Sigmoid colon (tissue), 7 donors: Measurements from ENCODE around the gene ZNF639. TPM values are rescaled to one million over a fixed set of nuclear protein-coding genes. Genes with fewer than 3 reads are reported as not detected.

Experiments used
- DNase-seq: peaks from one replicate; pipeline ENCODE4 v3.0.0-alpha.2; 2019
- H3K27ac ChIP-seq, 4 donors: fragments of 200-600 bp; sonication (generic); one replicate each; pipeline ENCODE4 v1.5.1; 2016 to 2019; ENCODE audit warnings: mild to moderate bottlenecking in 1 of 4
- H3K27me3 ChIP-seq, 3 donors: fragments of 200-600 bp; sonication (generic); one replicate each; pipeline ENCODE4 v1.5.1; 2019; ENCODE audit warnings: mild to moderate bottlenecking in 1 of 3
- H3K36me3 ChIP-seq, 4 donors: fragments of 200-600 bp; sonication (generic); one replicate each; pipeline ENCODE4 v1.5.1; 2016 to 2019
- H3K4me1 ChIP-seq, 4 donors: fragments of 200-600 bp; sonication (generic); one replicate each; pipeline ENCODE4 v1.5.1; 2017 to 2019
- H3K4me3 ChIP-seq, 4 donors: fragments of 200-600 bp; sonication (generic); one replicate each; pipeline ENCODE4 v1.5.1; 2017 to 2019; ENCODE audit warnings: mild to moderate bottlenecking in 2 of 4, moderate library complexity in 1 of 4
- H3K9me3 ChIP-seq, 4 donors: fragments of 200-600 bp in 3 of 4; sonication (generic) in 3 of 4; one replicate each; pipeline versions ENCODE4 v1.5.1 to v1.6.1; 2013 to 2019
- CTCF ChIP-seq, 4 experiments: fragments of 450-650 bp in 3 of 4; fragments of 200-600 bp in 1 of 4; IDR thresholded peaks; one replicate each; pipeline ENCODE4 v1.5.1; 2016 to 2019; ENCODE audit warnings: antibody characterized with exemption in 4 of 4, mild to moderate bottlenecking in 3 of 4, moderate library complexity in 2 of 4
- EP300 ChIP-seq, 4 donors: sonication (generic); formaldehyde crosslinking; IDR thresholded peaks; one replicate each; pipeline ENCODE4 v1.6.1; 2017; ENCODE audit warnings: antibody characterized with exemption in 4 of 4
- POLR2A ChIP-seq, 2 donors: fragments of 450-650 bp; IDR thresholded peaks; one replicate each; pipeline ENCODE4 v1.6.1; 2016; ENCODE audit warnings: antibody characterized with exemption in 2 of 2, mild to moderate bottlenecking in 2 of 2, moderate library complexity in 2 of 2
- POLR2AphosphoS5 ChIP-seq, 4 donors: sonication (generic); formaldehyde crosslinking; IDR thresholded peaks; one replicate each; pipeline ENCODE4 v1.6.1; 2017; ENCODE audit warnings: antibody characterized with exemption in 4 of 4
- WGBS, 2 donors: extraction: QIAGEN DNeasy Blood & Tissue Kit; methylation state at CpG; one replicate each; pipeline ENCODE4 v1.1.7; 2013; 5-methylcytosine and 5-hydroxymethylcytosine counted together
- intact Hi-C: fragments of 100-400 bp; cut with DNase I; formaldehyde crosslinking; loops from one replicate; pipeline ENCODE4 v1.15.1; 2023
- polyA plus RNA-seq, 3 donors: library from polyadenylated mRNA; stranded (reverse); fragments of 200-250 nt; gene quantifications; one replicate each; pipeline ENCODE4 v1.2.3, GENCODE V29; 2013
- total RNA-seq, 4 donors: library from RNA; depleted of rRNA; stranded (reverse); fragments of >200 nt; gene quantifications; one replicate each; pipeline ENCODE4 v1.1.0, GENCODE V29; 2016
- donor health status: healthy with polysubstance abuse.
- donor health status: Bipolar disorder and iron deficiency.
- donor health status: healthy.

The ZNF639 gene
- total and polyA plus RNA-seq, 7 donors, result 16.4 to 75.9 (median 48.7) TPM

GRCh38 chr3:179278151-179278550 lies 44.7 kb upstream of the ZNF639 start:
- no peaks in the 10 kb centered on the region for H3K36me3 ChIP-seq
- WGBS, 2 donors, result 92 to 96% methylated on average over 1 of the region's 1 CpG
- no peak overlapping the region for H3K27ac ChIP-seq
- H3K4me1 ChIP-seq, result no peaks in the 10 kb centered on the region
- DNase-seq, result no peak
- H3K27me3 ChIP-seq, result no peaks in the 10 kb centered on the region
- H3K9me3 ChIP-seq, result no peaks in the 10 kb centered on the region
- intact Hi-C loops, result no loop called here
- H3K4me3 ChIP-seq, result no peak overlapping the region
- no peak for TF ChIP-seq CTCF (IDR thresholded peaks at IDR 0.05)
- no peak for TF ChIP-seq POLR2A (IDR thresholded peaks at IDR 0.05)
- no peak for TF ChIP-seq EP300 (IDR thresholded peaks at IDR 0.05)
- TF ChIP-seq POLR2AphosphoS5 (IDR thresholded peaks at IDR 0.05), result no peak

GRCh38 chr3:179278932-179279693 lies 43.7 kb upstream of the ZNF639 start:
- Histone ChIP-seq H3K36me3 (no peaks in the 10 kb centered on the region), H3K4me3 (no peak overlapping the region), H3K4me1 (no peaks in the 10 kb centered on the region), H3K9me3 (no peaks in the 10 kb centered on the region), H3K27ac (no peak overlapping the region), H3K27me3 (no peaks in the 10 kb centered on the region)
- TF ChIP-seq POLR2A (IDR thresholded peaks at IDR 0.05) (no peak), POLR2AphosphoS5 (IDR thresholded peaks at IDR 0.05) (no peak), CTCF (IDR thresholded peaks at IDR 0.05) (no peak), EP300 (IDR thresholded peaks at IDR 0.05) (no peak)
- 69 to 70% methylated on average over 4 of the region's 4 CpGs for WGBS, 2 donors
- no peak for DNase-seq
- intact Hi-C loops, result no loop called here

GRCh38 chr3:179279837-179280236 lies 43.0 kb upstream of the ZNF639 start:
- H3K27ac ChIP-seq, result no peak overlapping the region
- no peaks in the 10 kb centered on the region for H3K9me3 ChIP-seq
- no peak for DNase-seq
- WGBS, 2 donors, result 87 to 94% methylated on average over 1 of the region's 1 CpG
- TF ChIP-seq POLR2A (IDR thresholded peaks at IDR 0.05) (no peak), POLR2AphosphoS5 (IDR thresholded peaks at IDR 0.05) (no peak), CTCF (IDR thresholded peaks at IDR 0.05) (no peak), EP300 (IDR thresholded peaks at IDR 0.05) (no peak)
- intact Hi-C loops, result no loop called here
- no peaks in the 10 kb centered on the region for H3K36me3 ChIP-seq
- no peaks in the 10 kb centered on the region for H3K27me3 ChIP-seq
- H3K4me1 ChIP-seq, result no peaks in the 10 kb centered on the region
- H3K4me3 ChIP-seq, result no peak overlapping the region

GRCh38 chr3:179281825-179282224 lies 41.0 kb upstream of the ZNF639 start:
- intact Hi-C loops, result no loop called here
- H3K27me3 ChIP-seq, result no peaks in the 10 kb centered on the region
- H3K27ac ChIP-seq, result no peak overlapping the region
- WGBS, 2 donors, result 86 to 90% methylated on average over 3 of the region's 3 CpGs
- DNase-seq, result no peak
- H3K36me3 ChIP-seq, result no peaks in the 10 kb centered on the region
- no peak for TF ChIP-seq EP300 (IDR thresholded peaks at IDR 0.05)
- no peak for TF ChIP-seq POLR2AphosphoS5 (IDR thresholded peaks at IDR 0.05)
- no peak for TF ChIP-seq POLR2A (IDR thresholded peaks at IDR 0.05)
- no peak for TF ChIP-seq CTCF (IDR thresholded peaks at IDR 0.05)
- H3K9me3 ChIP-seq, result no peaks in the 10 kb centered on the region
- no peaks in the 10 kb centered on the region for H3K4me1 ChIP-seq
- no peak overlapping the region for H3K4me3 ChIP-seq

GRCh38 chr3:179286331-179286730 lies 36.5 kb upstream of the ZNF639 start:
- TF ChIP-seq CTCF (IDR thresholded peaks at IDR 0.05), result no peak
- no peaks in the 10 kb centered on the region for H3K27me3 ChIP-seq
- H3K4me1 ChIP-seq, result no peaks in the 10 kb centered on the region
- no peak for DNase-seq
- H3K9me3 ChIP-seq, result no peaks in the 10 kb centered on the region
- 74 to 77% methylated on average over 6 of the region's 6 CpGs for WGBS, 2 donors
- no peak overlapping the region for H3K27ac ChIP-seq
- no peak overlapping the region for H3K4me3 ChIP-seq
- intact Hi-C loops, result no loop called here
- H3K36me3 ChIP-seq, result no peaks in the 10 kb centered on the region
